HG03342 (cell line): ENCODE measurements around the gene NKX6-2.
"Not testable (repeated sequence)": the region's sequence is repeated elsewhere in the genome, so short reads cannot be mapped to it uniquely, and the experiment has no call there.

Experiments
- ATAC-seq: cut with Tn5 transposase; IDR thresholded peaks from one replicate; pipeline ENCODE4 v1.9.1; 2021; ENCODE audit warnings: mild to moderate bottlenecking, moderate library complexity; ENCODE audit not compliant: unreplicated experiment

Gene NKX6-2

GRCh38 chr10:132799865-132800264 lies 13.9 kb upstream of the NKX6-2 start:
- no peak for ATAC-seq

- ATAC-seq, result no peak
Measured at GRCh38 chr10:132798876-132799275, 12.9 kb upstream of the NKX6-2 start.

GRCh38 chr10:132798403-132798802 lies 12.5 kb upstream of the NKX6-2 start:
- ATAC-seq, result no peak

- ATAC-seq, result not testable (repeated sequence)
Measured at GRCh38 chr10:132797986-132798385, 12.0 kb upstream of the NKX6-2 start.

GRCh38 chr10:132796846-132797245 lies 10.9 kb upstream of the NKX6-2 start:
- no peak for ATAC-seq

- no peak for ATAC-seq
Measured at GRCh38 chr10:132793871-132794849, 8.2 kb upstream of the NKX6-2 start.

- no peak for ATAC-seq
Measured at GRCh38 chr10:132793213-132793612, 7.3 kb upstream of the NKX6-2 start.

GRCh38 chr10:132792796-132793195 lies 6.8 kb upstream of the NKX6-2 start:
- no peak for ATAC-seq

GRCh38 chr10:132792099-132792498 lies 6.2 kb upstream of the NKX6-2 start:
- ATAC-seq, result not testable (repeated sequence)

GRCh38 chr10:132790934-132791829 lies 5.2 kb upstream of the NKX6-2 start:
- no peak for ATAC-seq

- no peak for ATAC-seq
Measured at GRCh38 chr10:132790470-132790869, 4.5 kb upstream of the NKX6-2 start.

GRCh38 chr10:132789659-132790148 lies 3.8 kb upstream of the NKX6-2 start:
- ATAC-seq, result no peak

- no peak for ATAC-seq
Measured at GRCh38 chr10:132788831-132789219, 2.9 kb upstream of the NKX6-2 start.

GRCh38 chr10:132788180-132788830 lies 2.4 kb upstream of the NKX6-2 start:
- ATAC-seq, result no peak

- ATAC-seq, result no peak
Measured at GRCh38 chr10:132787495-132788179, 1.7 kb upstream of the NKX6-2 start.

- ATAC-seq, result no peak
Measured at GRCh38 chr10:132786884-132787494, 1.0 kb upstream of the NKX6-2 start.

- ATAC-seq, result no peak
Measured at GRCh38 chr10:132786476-132786883, 533 bp upstream of the NKX6-2 start.

- no peak for ATAC-seq
Measured at GRCh38 chr10:132784866-132785722, 853 bp downstream of the NKX6-2 start.
